Neuronal stem cell (in vitro differentiated cells): ENCODE results near the gene ANTXR1.

Experiments used
- DNase-seq: peaks from one replicate; pipeline ENCODE4 v3.0.0-alpha.2; 2013; ENCODE audit warnings: low spot score
- H2AFZ ChIP-seq: one replicate; pipeline ENCODE4 v1.6.1; 2013; ENCODE audit warnings: mild to moderate bottlenecking, low read length, inconsistent platforms
- H2AK5ac ChIP-seq: 2 replicates; pipeline ENCODE4 v1.6.1; 2013; ENCODE audit warnings: low read depth, mild to moderate bottlenecking, inconsistent platforms, low read length, moderate library complexity, mixed read lengths
- H2BK120ac ChIP-seq: 2 replicates; pipeline ENCODE4 v1.6.1; 2013; ENCODE audit warnings: low read depth, mild to moderate bottlenecking, inconsistent platforms, low read length, moderate library complexity, mixed read lengths
- H2BK12ac ChIP-seq: one replicate; pipeline ENCODE4 v1.6.1; 2013; ENCODE audit warnings: low read length, inconsistent platforms
- H2BK15ac ChIP-seq: 2 replicates; pipeline ENCODE4 v1.6.1; 2013; ENCODE audit warnings: mild to moderate bottlenecking, low read length, inconsistent platforms, mixed read lengths
- H2BK5ac ChIP-seq: one replicate; pipeline ENCODE4 v1.6.1; 2013; ENCODE audit warnings: inconsistent platforms, mild to moderate bottlenecking, low read length, moderate library complexity
- H3K14ac ChIP-seq: one replicate; pipeline ENCODE4 v1.6.1; 2013; ENCODE audit warnings: low read length, inconsistent platforms
- H3K18ac ChIP-seq: 2 replicates; pipeline ENCODE4 v1.6.1; 2013; ENCODE audit warnings: low read length, inconsistent platforms
- H3K23ac ChIP-seq: 2 replicates; pipeline ENCODE4 v1.6.1; 2013; ENCODE audit warnings: low read depth, mild to moderate bottlenecking, mixed read lengths, low read length, inconsistent platforms; ENCODE audit not compliant: poor library complexity
- H3K27ac ChIP-seq: replicated peaks from 3 replicates; pipeline ENCODE4 v1.5.1; 2013; ENCODE audit warnings: low read length, inconsistent platforms
- H3K27me3 ChIP-seq, 3 experiments: 2 replicates each; pipeline ENCODE4 v1.6.1; 2013; ENCODE audit warnings: low read length in 3 of 3, mild to moderate bottlenecking in 2 of 3, inconsistent platforms in 1 of 3, low read depth in 1 of 3, mixed read lengths in 1 of 3, moderate library complexity in 1 of 3; ENCODE audit not compliant: control insufficient read depth in 3 of 3, insufficient read depth in 3 of 3
- H3K36me3 ChIP-seq, 2 donors: replicated peaks in 1 of 2; 2 replicates each; pipeline ENCODE4 v1.6.1; 2013; ENCODE audit warnings: low read length in 2 of 2; ENCODE audit not compliant: control insufficient read depth in 2 of 2, insufficient read depth in 2 of 2
- H3K4ac ChIP-seq: 2 replicates; pipeline ENCODE4 v1.6.1; 2013; ENCODE audit warnings: inconsistent platforms, mild to moderate bottlenecking, low read length, moderate library complexity
- H3K4me1 ChIP-seq, 2 donors: 1 replicate in 1 of 2; 2 replicates in 1 of 2; pipeline ENCODE4 v1.6.1; 2013; ENCODE audit warnings: low read length in 2 of 2, low read depth in 1 of 2; ENCODE audit not compliant: control insufficient read depth in 2 of 2, insufficient read depth in 1 of 2
- H3K4me2 ChIP-seq: one replicate; pipeline ENCODE4 v1.6.1; 2013; ENCODE audit warnings: mild to moderate bottlenecking, low read length, inconsistent platforms; ENCODE audit not compliant: insufficient read depth, poor library complexity, severe bottlenecking
- H3K4me3 ChIP-seq, 2 donors: 2 replicates each; pipeline ENCODE4 v1.5.1; 2013; ENCODE audit warnings: low read length in 2 of 2, mild to moderate bottlenecking in 2 of 2, inconsistent platforms in 1 of 2, moderate library complexity in 1 of 2
- H3K79me1 ChIP-seq: one replicate; pipeline ENCODE4 v1.6.1; 2013; ENCODE audit warnings: low read depth, mild to moderate bottlenecking, inconsistent platforms, low read length, moderate library complexity
- H3K9ac ChIP-seq: one replicate; pipeline ENCODE4 v1.6.1; 2013; ENCODE audit warnings: mild to moderate bottlenecking, low read depth, low read length, inconsistent platforms; ENCODE audit not compliant: poor library complexity
- H3K9me3 ChIP-seq, 2 donors: replicated peaks in 1 of 2; 2 replicates each; pipeline versions ENCODE3 to v1.6.1; 2013; ENCODE audit warnings: low read length in 2 of 2, mild to moderate bottlenecking in 2 of 2, inconsistent platforms in 1 of 2, low read depth in 1 of 2, mixed read lengths in 1 of 2, moderate library complexity in 1 of 2; ENCODE audit not compliant: control insufficient read depth in 2 of 2, insufficient read depth in 1 of 2
- H4K8ac ChIP-seq: one replicate; pipeline ENCODE4 v1.6.1; 2013; ENCODE audit warnings: low read depth, mild to moderate bottlenecking, inconsistent platforms, low read length, moderate library complexity
- H4K91ac ChIP-seq: one replicate; pipeline ENCODE4 v1.6.1; 2013; ENCODE audit warnings: low read length, low read depth, mild to moderate bottlenecking, inconsistent platforms; ENCODE audit not compliant: poor library complexity
- WGBS, 2 donors: extraction: QIAGEN DNeasy Blood & Tissue Kit; methylation state at CpG; one replicate each; pipeline ENCODE4 v1.1.7; 2013; ENCODE audit warnings: missing lambda C conversion rate in 2 of 2, mixed read lengths in 1 of 2; ENCODE audit not compliant: insufficient read length in 2 of 2, insufficient replicate concordance in 1 of 2; ENCODE audit errors: extremely low coverage in 2 of 2; 5-methylcytosine and 5-hydroxymethylcytosine counted together

Gene ANTXR1

GRCh38 chr2:69067866-69068265 lies 54.9 kb downstream of the ANTXR1 start:
- H2AFZ ChIP-seq: no peak overlapping the region
- H3K9ac ChIP-seq: no peak overlapping the region
- H3K14ac ChIP-seq: no peak overlapping the region
- H4K8ac ChIP-seq: no peak overlapping the region
- no peak overlapping the region for H4K91ac ChIP-seq
- H3K4ac ChIP-seq: no peak overlapping the region
- H3K27ac ChIP-seq: no peak overlapping the region
- no peak overlapping the region for H3K23ac ChIP-seq
- H3K79me1 ChIP-seq: no peaks in the 10 kb centered on the region
- peaks cover 0 to 5% of the 10 kb centered on the region in 2 donors for H3K9me3 ChIP-seq
- H3K4me3 ChIP-seq: no peak overlapping the region
- no peaks in the 10 kb centered on the region for H3K27me3 ChIP-seq
- H2BK120ac ChIP-seq: no peak overlapping the region
- H3K4me1 ChIP-seq: no peaks in the 10 kb centered on the region
- no peak overlapping the region for H2AK5ac ChIP-seq
- DNase-seq: no peak
- no peak overlapping the region for H3K18ac ChIP-seq
- no peak overlapping the region for H2BK12ac ChIP-seq
- H2BK5ac ChIP-seq: no peak overlapping the region
- no peak overlapping the region for H2BK15ac ChIP-seq
- no peak overlapping the region for H3K4me2 ChIP-seq
- H3K36me3 ChIP-seq: peaks cover 0 to 30% of the 10 kb centered on the region in 2 donors

- no peak overlapping the region for H3K4me2 ChIP-seq
- WGBS, 2 donors: no CpG with 5 or more reads among the region's 3 CpGs
- H2BK12ac ChIP-seq: no peak overlapping the region
- H3K18ac ChIP-seq: no peak overlapping the region
- no peak overlapping the region for H3K14ac ChIP-seq
- H3K79me1 ChIP-seq: no peaks in the 10 kb centered on the region
- peaks cover 0 to 53% of the 10 kb centered on the region in 2 donors for H3K36me3 ChIP-seq
- H4K91ac ChIP-seq: no peak overlapping the region
- no peak overlapping the region for H4K8ac ChIP-seq
- no peak overlapping the region for H2AFZ ChIP-seq
- H3K23ac ChIP-seq: no peak overlapping the region
- no peak for DNase-seq
- H2BK120ac ChIP-seq: no peak overlapping the region
- H3K4ac ChIP-seq: no peak overlapping the region
- no peak overlapping the region for H2BK5ac ChIP-seq
- no peak overlapping the region for H3K27ac ChIP-seq
- no peaks in the 10 kb centered on the region for H3K4me1 ChIP-seq
- H3K9ac ChIP-seq: no peak overlapping the region
- H3K27me3 ChIP-seq: no peaks in the 10 kb centered on the region
- no peak overlapping the region for H3K4me3 ChIP-seq
- no peak overlapping the region for H2AK5ac ChIP-seq
- no peak overlapping the region for H2BK15ac ChIP-seq
- no peaks in the 10 kb centered on the region for H3K9me3 ChIP-seq
Measured at GRCh38 chr2:69070969-69071368, 58.0 kb downstream of the ANTXR1 start.

DNA sequence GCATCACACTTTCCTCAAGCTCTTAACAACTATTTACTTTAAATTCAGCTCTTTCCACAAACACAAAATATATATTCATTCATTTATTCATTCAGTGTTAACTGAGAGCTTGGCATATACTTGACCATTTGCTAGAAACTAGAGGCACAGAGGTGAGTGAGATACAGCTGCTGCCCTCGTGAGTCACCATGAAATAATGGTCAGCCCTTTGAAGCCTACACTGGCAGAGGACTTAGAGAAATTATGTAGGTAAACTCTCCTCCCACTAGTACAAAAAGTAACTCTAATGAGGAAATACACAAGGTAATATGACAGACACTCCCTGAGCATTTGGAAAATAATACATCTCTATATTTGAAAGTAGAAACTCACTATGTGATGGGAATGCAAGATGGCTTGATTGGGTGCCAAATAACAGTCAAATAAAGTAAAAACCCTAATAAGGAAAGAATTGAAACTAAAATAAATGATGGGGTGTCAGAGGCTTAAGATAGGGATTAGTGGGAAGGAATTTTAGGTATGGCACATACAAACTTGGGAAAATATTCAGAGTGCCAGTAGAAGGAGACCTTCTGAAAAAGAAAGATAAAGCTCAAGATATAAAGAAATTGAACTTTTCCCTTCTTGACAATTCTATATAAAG lies 61.1 kb downstream of the ANTXR1 start:
- Histone ChIP-seq H3K4me2 (no peak overlapping the region), H2BK12ac (no peak overlapping the region), H3K36me3 (peaks cover 2 to 83% of the 10 kb centered on the region in 2 donors), H2AFZ (no peak overlapping the region), H2BK5ac (no peak overlapping the region), H2AK5ac (no peak overlapping the region), H3K9ac (no peak overlapping the region), H3K14ac (no peak overlapping the region), H3K9me3 (no peaks in the 10 kb centered on the region), H3K4me3 (no peak overlapping the region), H3K18ac (no peak overlapping the region), H3K23ac (no peak overlapping the region), H3K27me3 (no peaks in the 10 kb centered on the region), H2BK15ac (no peak overlapping the region), H4K8ac (no peak overlapping the region), H2BK120ac (no peak overlapping the region), H3K4ac (no peak overlapping the region), H3K27ac (no peak overlapping the region), H3K4me1 (no peaks in the 10 kb centered on the region), H4K91ac (no peak overlapping the region), H3K79me1 (no peaks in the 10 kb centered on the region)
- WGBS, 2 donors: no CpG with 5 or more reads among the region's 1 CpG
- DNase-seq: no peak

DNA sequence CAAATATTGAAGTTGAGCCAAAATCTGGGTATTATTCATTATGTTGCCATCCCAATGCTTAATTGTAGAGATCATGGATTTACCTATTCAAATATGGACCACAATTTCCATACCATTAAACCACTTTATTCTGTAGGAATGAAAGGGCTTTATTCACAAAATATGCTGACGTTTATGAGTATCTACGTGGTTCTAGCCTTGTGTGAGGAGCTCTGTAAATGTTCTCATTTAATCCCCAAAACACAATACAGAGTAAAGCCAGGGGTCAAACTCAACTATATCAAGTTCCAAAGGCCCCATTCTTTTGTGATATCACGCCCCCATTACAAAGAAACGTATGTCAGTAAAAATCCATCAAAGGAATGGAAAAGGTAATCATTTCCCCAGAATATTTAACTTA lies 61.9 kb downstream of the ANTXR1 start:
- no CpG with 5 or more reads among the region's 4 CpGs for WGBS, 2 donors
- DNase-seq: no peak
- Histone ChIP-seq H2BK15ac (no peak overlapping the region), H2AFZ (no peak overlapping the region), H3K23ac (no peak overlapping the region), H2BK12ac (no peak overlapping the region), H3K79me1 (no peaks in the 10 kb centered on the region), H3K27me3 (no peaks in the 10 kb centered on the region), H2BK120ac (no peak overlapping the region), H3K18ac (no peak overlapping the region), H2AK5ac (no peak overlapping the region), H3K4ac (no peak overlapping the region), H3K4me3 (no peak overlapping the region), H4K8ac (no peak overlapping the region), H3K4me2 (no peak overlapping the region), H3K9ac (no peak overlapping the region), H3K4me1 (no peaks in the 10 kb centered on the region), H3K27ac (no peak overlapping the region), H2BK5ac (no peak overlapping the region), H3K36me3 (peaks cover 2 to 90% of the 10 kb centered on the region in 2 donors), H3K14ac (no peak overlapping the region), H3K9me3 (no peaks in the 10 kb centered on the region), H4K91ac (no peak overlapping the region)
